CD14-positive monocyte (primary cell): ENCODE data around the gene SNRPD2. TPM values are rescaled to one million over a fixed set of nuclear protein-coding genes. Genes with fewer than 3 reads are reported as not detected.
"Not testable (repeated sequence)": the region's sequence is repeated elsewhere in the genome, so short reads cannot be mapped to it uniquely, and the experiment has no call there.

Experiments
- DNase-seq, 3 donors: peaks; one replicate each; pipeline ENCODE4 v3.0.0-alpha.2; 2011 to 2022
- H2AFZ ChIP-seq: 2 replicates; pipeline ENCODE4 v1.6.0; 2012; ENCODE audit warnings: mild to moderate bottlenecking, low read depth, low read length, inconsistent platforms; ENCODE audit not compliant: insufficient read depth, poor library complexity, severe bottlenecking
- H3K27ac ChIP-seq, 2 donors: 1 replicate in 1 of 2; 2 replicates in 1 of 2; pipeline ENCODE4 v1.5.1; 2012 to 2013; ENCODE audit warnings: low read length in 2 of 2, control low read depth in 1 of 2, inconsistent platforms in 1 of 2, low read depth in 1 of 2, mild to moderate bottlenecking in 1 of 2
- H3K27me3 ChIP-seq, 2 donors: one replicate each; pipeline versions ENCODE4 v1.6.0 to v1.6.1; 2011 to 2013; ENCODE audit warnings: low read length in 2 of 2; ENCODE audit not compliant: control insufficient read depth in 2 of 2, insufficient read depth in 2 of 2
- H3K36me3 ChIP-seq, 2 donors: replicated peaks in 1 of 2; 1 replicate in 1 of 2; 2 replicates in 1 of 2; pipeline versions ENCODE4 v1.5.1 to v1.6.1; 2012 to 2013; ENCODE audit warnings: low read length in 2 of 2, control low read depth in 1 of 2, inconsistent platforms in 1 of 2, mild to moderate bottlenecking in 1 of 2; ENCODE audit not compliant: insufficient read depth in 2 of 2, control insufficient read depth in 1 of 2
- H3K4me1 ChIP-seq, 2 donors: 1 replicate in 1 of 2; 2 replicates in 1 of 2; pipeline versions ENCODE4 v1.5.1 to v1.6.1; 2012 to 2013; ENCODE audit warnings: low read length in 2 of 2, control low read depth in 1 of 2, inconsistent platforms in 1 of 2, mild to moderate bottlenecking in 1 of 2, moderate library complexity in 1 of 2; ENCODE audit not compliant: insufficient read depth in 2 of 2, control insufficient read depth in 1 of 2
- H3K4me2 ChIP-seq: replicated peaks from 2 replicates; pipeline ENCODE3; 2012; ENCODE audit warnings: low read length, moderate library complexity, mild to moderate bottlenecking; ENCODE audit not compliant: poor library complexity, severe bottlenecking; ENCODE audit errors: extremely low read depth
- H3K4me3 ChIP-seq, 3 experiments: fragments of 200-600 bp in 1 of 3; sonication (generic) in 1 of 3; replicated peaks in 1 of 3; 1 replicate in 2 of 3; 2 replicates in 1 of 3; pipeline ENCODE4 v1.5.1; 2011 to 2013; ENCODE audit warnings: low read length in 3 of 3, mild to moderate bottlenecking in 3 of 3, control low read depth in 2 of 3, low read depth in 2 of 3, inconsistent platforms in 1 of 3, moderate library complexity in 1 of 3
- H3K79me2 ChIP-seq: 2 replicates; pipeline ENCODE4 v1.6.0; 2012; ENCODE audit warnings: mild to moderate bottlenecking, control low read depth, inconsistent platforms, low read length, moderate library complexity; ENCODE audit not compliant: insufficient read depth
- H3K9ac ChIP-seq: 2 replicates; pipeline ENCODE4 v1.6.0; 2017; ENCODE audit warnings: low read length, mild to moderate bottlenecking; ENCODE audit not compliant: insufficient read depth, poor library complexity, severe bottlenecking
- H3K9me3 ChIP-seq, 2 donors: replicated peaks in 1 of 2; 1 replicate in 1 of 2; 2 replicates in 1 of 2; pipeline versions ENCODE4 v1.5.1 to v1.6.1; 2012 to 2013; ENCODE audit warnings: low read length in 2 of 2, control low read depth in 1 of 2; ENCODE audit not compliant: control insufficient read depth in 1 of 2, insufficient read depth in 1 of 2
- H4K20me1 ChIP-seq: 2 replicates; pipeline ENCODE4 v1.6.0; 2012; ENCODE audit warnings: mild to moderate bottlenecking, low read length, control low read depth, moderate library complexity; ENCODE audit not compliant: insufficient read depth
- H3K27ac Mint-ChIP-seq, 7 donors: one replicate each; pipeline ENCODE4 v1.8.0; 2020; ENCODE audit warnings: mild to moderate bottlenecking in 7 of 7, mixed read lengths in 7 of 7, moderate library complexity in 6 of 7, inconsistent platforms in 2 of 7
- H3K27me3 Mint-ChIP-seq, 3 donors: one replicate each; pipeline ENCODE4 v1.8.0; 2021 to 2022; ENCODE audit warnings: low read depth in 3 of 3, mild to moderate bottlenecking in 3 of 3, mixed read lengths in 3 of 3, moderate library complexity in 3 of 3, inconsistent platforms in 1 of 3
- H3K36me3 Mint-ChIP-seq, 2 donors: one replicate each; pipeline ENCODE4 v1.8.0; 2020; ENCODE audit warnings: mixed read lengths in 2 of 2, inconsistent platforms in 1 of 2, mild to moderate bottlenecking in 1 of 2
- H3K4me1 Mint-ChIP-seq: one replicate; pipeline ENCODE4 v1.8.0; 2020; ENCODE audit warnings: mild to moderate bottlenecking, mixed read lengths
- H3K4me3 Mint-ChIP-seq, 2 donors: one replicate each; pipeline ENCODE4 v1.8.0; 2020; ENCODE audit warnings: mild to moderate bottlenecking in 2 of 2, mixed read lengths in 2 of 2, moderate library complexity in 1 of 2
- H3K9me3 Mint-ChIP-seq, 7 donors: one replicate each; pipeline ENCODE4 v1.8.0; 2020 to 2022; ENCODE audit warnings: mixed read lengths in 7 of 7, mild to moderate bottlenecking in 6 of 7, moderate library complexity in 6 of 7, inconsistent platforms in 2 of 7
- CTCF ChIP-seq: fragments of 200-600 bp; IDR thresholded peaks from one replicate; pipeline ENCODE4 v1.8.0; 2022; ENCODE audit warnings: antibody characterized with exemption, mild to moderate bottlenecking
- WGBS: methylation state at CpG from one replicate; pipeline ENCODE4 v1.1.5; 2013; ENCODE audit warnings: missing lambda C conversion rate; ENCODE audit not compliant: insufficient coverage; 5-methylcytosine and 5-hydroxymethylcytosine counted together
- intact Hi-C, 2 donors: fragments of 100-400 bp; cut with micrococcal nuclease; formaldehyde crosslinking; loops; one replicate each; pipeline versions ENCODE4 v1.15.0 to v1.15.1; 2023
- polyA plus RNA-seq, 3 donors: library from polyadenylated mRNA; depleted of rRNA in 1 of 3; unstranded in 2 of 3; stranded (reverse) in 1 of 3; fragments of 300-500 nt in 2 of 3; fragments of >200 nt in 1 of 3; fragmentation: Illumina TruSeq in 2 of 3; gene quantifications; 1 replicate in 2 of 3; 2 replicates in 1 of 3; pipeline ENCODE4 v1.2.3, GENCODE V29; 2012 to 2021

The SNRPD2 gene
- polyA plus RNA-seq, 3 donors = 251 to 516 (median 491) TPM

- TF ChIP-seq CTCF = no peak
- peaks cover 21 to 30% of the 10 kb centered on the region in 2 donors for H3K36me3 ChIP-seq
- no peaks in the 10 kb centered on the region for H4K20me1 ChIP-seq
- H3K9me3 ChIP-seq = no peaks in the 10 kb centered on the region
- peak within 1 kb of the TSS; percentile 93 to 98 for H3K4me3 Mint-ChIP-seq
- peak within 1 kb of the TSS; percentile 98 for H3K9ac ChIP-seq
- H3K27me3 Mint-ChIP-seq = peaks cover 0 to 6% (median 0%) of the 10 kb centered on the region in 3 donors
- peaks cover 19% of the 10 kb centered on the region for H3K79me2 ChIP-seq
- peaks cover 0 to 3% (median 0%) of the 10 kb centered on the region in 7 donors for H3K9me3 Mint-ChIP-seq
- H3K27ac Mint-ChIP-seq = peak within 1 kb of the TSS; percentile 97 to 100 (median 100)
- H3K27me3 ChIP-seq = no peaks in the 10 kb centered on the region
- H3K36me3 Mint-ChIP-seq = peaks cover 34 to 46% of the 10 kb centered on the region in 2 donors
- H3K4me1 ChIP-seq = peaks cover 18 to 23% of the 10 kb centered on the region in 2 donors
- DNase-seq = peak; percentile 99
- H3K4me2 ChIP-seq = peak within 1 kb of the TSS; percentile 95
- H2AFZ ChIP-seq = peak within 1 kb of the TSS; percentile 79
- peak within 1 kb of the TSS; percentile 87 to 97 for H3K27ac ChIP-seq
- peak within 1 kb of the TSS; percentile 52 to 90 (median 79) for H3K4me3 ChIP-seq
- 0% methylated on average over 59 of the region's 70 CpGs for WGBS
- H3K4me1 Mint-ChIP-seq = peaks cover 23% of the 10 kb centered on the region
- intact Hi-C loops = loop anchor here in 1 of 2 donors (1.0 to 2.0 kb wide), 3 partner anchors 25 to 50 kb away; partner anchors contain the start of gene FBXO46
These were observed 693 bp upstream of the SNRPD2 start, which contains the start of gene QPCTL for GRCh38 chr19:45692187-45693105. QPCTL (plus strand) TSS chr19:45692666; CDS start chr19:45692704, 38 bp downstream.

GRCh38 chr19:45687599-45687998 lies 4.2 kb downstream of the SNRPD2 start:
- Histone ChIP-seq H4K20me1 (no peaks in the 10 kb centered on the region), H3K36me3 (peaks cover 26 to 48% of the 10 kb centered on the region in 2 donors), H2AFZ (no peak overlapping the region), H3K9ac (no peak overlapping the region), H3K27ac (no peak overlapping the region), H3K9me3 (no peaks in the 10 kb centered on the region), H3K4me3 (no peak overlapping the region), H3K4me2 (no peak overlapping the region), H3K79me2 (peaks cover 14% of the 10 kb centered on the region), H3K4me1 (peaks cover 9 to 10% of the 10 kb centered on the region in 2 donors), H3K27me3 (no peaks in the 10 kb centered on the region)
- intact Hi-C loops = loop anchor here in 1 of 2 donors (10.0 kb wide), 1 partner anchor 193 kb away; the partner anchor contains the start of genes PPM1N and RTN2
- Mint-ChIP-seq H3K4me1 (peaks cover 15% of the 10 kb centered on the region), H3K4me3 (no peak overlapping the region), H3K9me3 (peaks cover 0 to 1% (median 0%) of the 10 kb centered on the region in 7 donors), H3K36me3 (peaks cover 57 to 61% of the 10 kb centered on the region in 2 donors), H3K27me3 (peaks cover 0 to 4% (median 4%) of the 10 kb centered on the region in 3 donors), H3K27ac (no peak overlapping the region)
- DNase-seq = no peak
- WGBS = 95% methylated on average over 5 of the region's 9 CpGs
- no peak for TF ChIP-seq CTCF

- H3K36me3 ChIP-seq = peaks cover 26 to 48% of the 10 kb centered on the region in 2 donors
- H3K79me2 ChIP-seq, H3K9me3 Mint-ChIP-seq, DNase-seq, H3K27me3 ChIP-seq, H2AFZ ChIP-seq, H3K27ac ChIP-seq, H3K4me1 ChIP-seq, H3K4me2 ChIP-seq, H3K4me3 ChIP-seq, H3K4me3 Mint-ChIP-seq, H3K9me3 ChIP-seq, H3K9ac ChIP-seq, H3K4me1 Mint-ChIP-seq, H4K20me1 ChIP-seq: not testable (repeated sequence)
- peaks cover 5 to 12% (median 7%) of the 10 kb centered on the region in 3 donors for H3K27me3 Mint-ChIP-seq
- H3K27ac Mint-ChIP-seq = peak overlapping the region in 2 of 7 donors; percentile 30 to 61
- H3K36me3 Mint-ChIP-seq = peaks cover 57 to 61% of the 10 kb centered on the region in 2 donors
- intact Hi-C loops = loop anchor here in 1 of 2 donors (10.0 kb wide), 1 partner anchor 190 kb away; the partner anchor contains the start of genes PPM1N and RTN2
- WGBS = 85% methylated on average over 5 of the region's 11 CpGs
These were observed 6.7 kb downstream of the SNRPD2 start for GRCh38 chr19:45685045-45685444.
